Stomach smooth muscle (tissue), 2 donors: ENCODE results near the gene TRPM1.

Experiments used
- H3K27ac ChIP-seq: one replicate; pipeline ENCODE4 v1.7.0; 2013; ENCODE audit warnings: mild to moderate bottlenecking, low read length, inconsistent platforms
- H3K27me3 ChIP-seq, 2 donors: one replicate each; pipeline ENCODE4 v1.7.0; 2013; ENCODE audit warnings: low read length in 2 of 2; ENCODE audit not compliant: insufficient read depth in 2 of 2, control insufficient read depth in 1 of 2
- H3K36me3 ChIP-seq, 2 donors: one replicate each; pipeline ENCODE4 v1.7.0; 2013; ENCODE audit warnings: low read length in 2 of 2; ENCODE audit not compliant: control insufficient read depth in 2 of 2, insufficient read depth in 2 of 2
- H3K4me1 ChIP-seq: one replicate; pipeline ENCODE4 v1.7.0; 2013; ENCODE audit warnings: low read length; ENCODE audit not compliant: control insufficient read depth, insufficient read depth
- H3K4me3 ChIP-seq, 2 donors: one replicate each; pipeline ENCODE4 v1.7.0; 2013; ENCODE audit warnings: low read length in 2 of 2
- H3K9ac ChIP-seq, 2 donors: one replicate each; pipeline ENCODE4 v1.7.0; 2013; ENCODE audit warnings: low read length in 2 of 2, mild to moderate bottlenecking in 1 of 2
- H3K9me3 ChIP-seq, 2 donors: one replicate each; pipeline ENCODE4 v1.7.0; 2013; ENCODE audit warnings: low read length in 2 of 2; ENCODE audit not compliant: control insufficient read depth in 2 of 2
- donor health status: healthy.
- donor health status: Pancreatic carcinoma.

TRPM1 gene

GRCh38 chr15:31016446-31016915 lies 85.0 kb downstream of the TRPM1 start:
- Histone ChIP-seq H3K9me3 (no peaks in the 10 kb centered on the region), H3K27me3 (no peaks in the 10 kb centered on the region), H3K4me3 (no peak overlapping the region), H3K9ac (no peak overlapping the region), H3K27ac (no peak overlapping the region), H3K36me3 (no peaks in the 10 kb centered on the region), H3K4me1 (no peaks in the 10 kb centered on the region)

- Histone ChIP-seq H3K9me3 (no peaks in the 10 kb centered on the region), H3K4me3 (no peak overlapping the region), H3K9ac (no peak overlapping the region), H3K36me3 (no peaks in the 10 kb centered on the region), H3K27me3 (no peaks in the 10 kb centered on the region), H3K4me1 (no peaks in the 10 kb centered on the region), H3K27ac (no peak overlapping the region)
Observed at GRCh38 chr15:31014608-31014925, 87.0 kb downstream of the TRPM1 start.

- H3K4me3 ChIP-seq, result no peak overlapping the region
- no peaks in the 10 kb centered on the region for H3K9me3 ChIP-seq
- no peaks in the 10 kb centered on the region for H3K4me1 ChIP-seq
- no peaks in the 10 kb centered on the region for H3K27me3 ChIP-seq
- no peak overlapping the region for H3K27ac ChIP-seq
- H3K36me3 ChIP-seq, result no peaks in the 10 kb centered on the region
- no peak overlapping the region for H3K9ac ChIP-seq
Observed at GRCh38 chr15:31013863-31014607, 87.5 kb downstream of the TRPM1 start.

GRCh38 chr15:31012455-31012854 lies 89.1 kb downstream of the TRPM1 start:
- H3K27me3 ChIP-seq, result no peaks in the 10 kb centered on the region
- H3K9ac ChIP-seq, result no peak overlapping the region
- no peaks in the 10 kb centered on the region for H3K9me3 ChIP-seq
- no peaks in the 10 kb centered on the region for H3K4me1 ChIP-seq
- H3K36me3 ChIP-seq, result no peaks in the 10 kb centered on the region
- peak overlapping the region in 1 of 2 donors; percentile 16 for H3K4me3 ChIP-seq
- no peak overlapping the region for H3K27ac ChIP-seq

GRCh38 chr15:31010036-31010435 lies 91.5 kb downstream of the TRPM1 start:
- H3K9me3 ChIP-seq, result no peaks in the 10 kb centered on the region
- no peak overlapping the region for H3K9ac ChIP-seq
- H3K4me3 ChIP-seq, result no peak overlapping the region
- no peaks in the 10 kb centered on the region for H3K4me1 ChIP-seq
- no peak overlapping the region for H3K27ac ChIP-seq
- no peaks in the 10 kb centered on the region for H3K36me3 ChIP-seq
- no peaks in the 10 kb centered on the region for H3K27me3 ChIP-seq

- Histone ChIP-seq H3K4me1 (no peaks in the 10 kb centered on the region), H3K36me3 (no peaks in the 10 kb centered on the region), H3K4me3 (no peak overlapping the region), H3K9ac (no peak overlapping the region), H3K9me3 (no peaks in the 10 kb centered on the region), H3K27ac (no peak overlapping the region), H3K27me3 (no peaks in the 10 kb centered on the region)
Observed at GRCh38 chr15:31005660-31006059, 95.9 kb downstream of the TRPM1 start.

- Histone ChIP-seq H3K4me1 (no peaks in the 10 kb centered on the region), H3K9ac (no peak overlapping the region), H3K4me3 (no peak overlapping the region), H3K27me3 (no peaks in the 10 kb centered on the region), H3K9me3 (no peaks in the 10 kb centered on the region), H3K27ac (no peak overlapping the region), H3K36me3 (no peaks in the 10 kb centered on the region)
Observed at GRCh38 chr15:31004220-31004733, 97.2 kb downstream of the TRPM1 start.

- peaks cover 3 to 5% of the 10 kb centered on the region in 2 donors for H3K9me3 ChIP-seq
- no peaks in the 10 kb centered on the region for H3K36me3 ChIP-seq
- H3K27me3 ChIP-seq, result no peaks in the 10 kb centered on the region
- H3K4me1 ChIP-seq, result no peaks in the 10 kb centered on the region
- no peak overlapping the region for H3K9ac ChIP-seq
- no peak overlapping the region for H3K4me3 ChIP-seq
- H3K27ac ChIP-seq, result no peak overlapping the region
Observed at GRCh38 chr15:31001702-31002101, 99.8 kb downstream of the TRPM1 start.

GRCh38 chr15:30999729-31000128 lies 101.8 kb downstream of the TRPM1 start:
- H3K27ac ChIP-seq, result no peak overlapping the region
- H3K9me3 ChIP-seq, result peaks cover 3 to 5% of the 10 kb centered on the region in 2 donors
- H3K36me3 ChIP-seq, result no peaks in the 10 kb centered on the region
- no peaks in the 10 kb centered on the region for H3K4me1 ChIP-seq
- H3K27me3 ChIP-seq, result no peaks in the 10 kb centered on the region
- no peak overlapping the region for H3K4me3 ChIP-seq
- no peak overlapping the region for H3K9ac ChIP-seq

GRCh38 chr15:30997270-30997669 lies 104.3 kb downstream of the TRPM1 start:
- Histone ChIP-seq H3K9me3 (peaks cover 3 to 5% of the 10 kb centered on the region in 2 donors), H3K36me3 (no peaks in the 10 kb centered on the region), H3K27me3 (no peaks in the 10 kb centered on the region), H3K4me3 (no peak overlapping the region), H3K9ac (no peak overlapping the region), H3K27ac (no peak overlapping the region), H3K4me1 (no peaks in the 10 kb centered on the region)

- H3K9me3 ChIP-seq, result no peaks in the 10 kb centered on the region
- H3K9ac ChIP-seq, result peak overlapping the region; percentile 92
- H3K27ac ChIP-seq, result peak overlapping the region; percentile 64
- H3K4me3 ChIP-seq, result peak overlapping the region; percentile 93 to 95
- no peaks in the 10 kb centered on the region for H3K27me3 ChIP-seq
- H3K4me1 ChIP-seq, result peaks cover 4% of the 10 kb centered on the region
- peaks cover 0 to 4% of the 10 kb centered on the region in 2 donors for H3K36me3 ChIP-seq
Observed at GRCh38 chr15:30992249-30992864, 109.2 kb downstream of the TRPM1 start.
